GM12878 (cell line): Measurements from ENCODE around the gene ANXA9. TPM values are rescaled to one million over a fixed set of nuclear protein-coding genes. Genes with fewer than 3 reads are reported as not detected.

Source experiments
- ATAC-seq: fragments of 200-7000 bp; cut with Tn5 transposase; 3 replicates; pipeline ENCODE4 v1.9.1; 2020; ENCODE audit warnings: mild to moderate bottlenecking, moderate library complexity
- BruUV-seq: library from RNA; stranded (reverse); fragments of 400-500 nt; replicated peaks from 2 replicates; lab custom pipeline; 2021; lab: Mats Ljungman, UMichigan
- CTCF ChIA-PET: fragments of 300-600 bp; sonication (Branson Sonifier 250); formaldehyde crosslinking; extraction: SDS; loops from one replicate; lab custom pipeline; 2021; ENCODE audit warnings: inconsistent platforms; lab: Yijun Ruan, JAX
- POLR2A ChIA-PET: fragments of 350-600 bp; formaldehyde crosslinking; extraction: SDS; loops from one replicate; lab custom pipeline; 2021; ENCODE audit warnings: inconsistent platforms; lab: Charles Lee
- RAD21 ChIA-PET: fragments of 300-600 bp; sonication (Branson Sonifier 250); formaldehyde crosslinking; loops from one replicate; lab custom pipeline; 2023; ENCODE audit warnings: antibody characterized with exemption; ENCODE audit not compliant: unreplicated experiment; lab: Charles Lee
- SMC1A ChIA-PET: fragments of 300-600 bp; sonication (Branson Sonifier 250); formaldehyde crosslinking; loops from one replicate; lab custom pipeline; 2023; ENCODE audit not compliant: unreplicated experiment, uncharacterized antibody; lab: Charles Lee
- DNase-seq: peaks from one replicate; pipeline ENCODE4 v3.0.0-alpha.2; 2011; ENCODE audit warnings: low read depth, low spot score
- FAIRE-seq: peaks from 3 replicates; lab custom pipeline; 2011; peaks lifted over from hg19 to GRCh38; lab: Jason Lieb, UNC
- H2AFZ ChIP-seq: 2 replicates; pipeline ENCODE4 v1.6.0; 2011; ENCODE audit warnings: low read depth, low read length, control low read depth; ENCODE audit not compliant: control insufficient read depth
- H3K27ac ChIP-seq: 2 replicates; pipeline ENCODE4 v1.5.1; 2011; ENCODE audit warnings: control low read depth; ENCODE audit not compliant: control insufficient read depth, insufficient read depth
- H3K27me3 ChIP-seq, 2 experiments: replicated peaks in 1 of 2; 2 replicates each; pipeline versions ENCODE4 v1.6.0 to v1.6.1; 2011; ENCODE audit warnings: low read length in 1 of 2; ENCODE audit not compliant: control insufficient read depth in 2 of 2, insufficient read depth in 2 of 2
- H3K36me3 ChIP-seq, 2 experiments: 2 replicates each; pipeline ENCODE4 v1.5.1; 2011; ENCODE audit warnings: low read length in 1 of 2; ENCODE audit not compliant: control insufficient read depth in 2 of 2, insufficient read depth in 2 of 2
- H3K4me1 ChIP-seq: 2 replicates; pipeline ENCODE4 v1.6.1; 2011; ENCODE audit warnings: mild to moderate bottlenecking, low read length, moderate library complexity, mixed read lengths; ENCODE audit not compliant: control insufficient read depth, insufficient read depth
- H3K4me2 ChIP-seq: 2 replicates; pipeline ENCODE4 v1.6.0; 2011; ENCODE audit warnings: control low read depth; ENCODE audit not compliant: control insufficient read depth, insufficient read depth
- H3K4me3 ChIP-seq: fragments of 200-600 bp; sonication (generic); 2 replicates; pipeline ENCODE4 v1.5.1; 2016
- H3K79me2 ChIP-seq: 2 replicates; pipeline ENCODE4 v1.6.0; 2011; ENCODE audit warnings: low read length; ENCODE audit not compliant: control insufficient read depth, insufficient read depth
- H3K9ac ChIP-seq: 2 replicates; pipeline ENCODE4 v1.8.0; 2011; ENCODE audit warnings: low read length, control low read depth, mixed read lengths; ENCODE audit not compliant: control insufficient read depth, insufficient read depth
- H3K9me3 ChIP-seq: replicated peaks from 3 replicates; pipeline ENCODE4 v1.5.1; 2011; ENCODE audit warnings: mild to moderate bottlenecking, low read length; ENCODE audit not compliant: control insufficient read depth, insufficient read depth
- H4K20me1 ChIP-seq: 2 replicates; pipeline ENCODE4 v1.6.0; 2011; ENCODE audit not compliant: control insufficient read depth, insufficient read depth
- ETV6 ChIP-seq, 2 experiments: fragments of 450-650 bp in 1 of 2; IDR thresholded peaks in 1 of 2; conservative IDR thresholded peaks in 1 of 2; 2 replicates each; pipeline ENCODE4 v1.6.1; 2014; ENCODE audit warnings: antibody characterized with exemption in 1 of 2, borderline replicate concordance in 1 of 2, low read depth in 1 of 2, mild to moderate bottlenecking in 1 of 2, moderate library complexity in 1 of 2
- JUNB ChIP-seq: IDR thresholded peaks from 2 replicates; pipeline ENCODE4 v1.6.1; 2016; ENCODE audit warnings: antibody characterized with exemption, mild to moderate bottlenecking
- MEF2A ChIP-seq: IDR thresholded peaks from 2 replicates; pipeline ENCODE4 v1.6.1; 2011; ENCODE audit warnings: low read depth, mild to moderate bottlenecking, low read length, moderate library complexity; ENCODE audit not compliant: insufficient read depth
- NRF1 ChIP-seq: conservative IDR thresholded peaks from 2 replicates; pipeline ENCODE4 v1.6.1; 2011; ENCODE audit warnings: mild to moderate bottlenecking, low read depth, low read length, improper control_type of control experiment
- RELB ChIP-seq: fragments of 450-650 bp; IDR thresholded peaks from 2 replicates; pipeline ENCODE4 v1.6.1; 2017; ENCODE audit warnings: low read depth, mild to moderate bottlenecking, moderate library complexity
- RFX5 ChIP-seq: IDR thresholded peaks from 2 replicates; pipeline ENCODE4 v1.6.1; 2011; ENCODE audit warnings: low read depth, low read length, improper control_type of control experiment
- SMARCA5 ChIP-seq: fragments of 450-650 bp; IDR thresholded peaks from 2 replicates; pipeline ENCODE4 v1.6.1; 2017; ENCODE audit warnings: mild to moderate bottlenecking
- WGBS: methylation state at CpG from one replicate; pipeline ENCODE4 v1.1.6; 2016; ENCODE audit warnings: low lambda C conversion rate; ENCODE audit not compliant: insufficient replicate concordance, insufficient coverage; ENCODE audit errors: missing lambda C conversion rate; 5-methylcytosine and 5-hydroxymethylcytosine counted together
- in situ Hi-C: fragments of 300-500 bp; cut with MboI; formaldehyde crosslinking; loops from 9 replicates; pipeline ENCODE4 v1.14.3; 2018; ENCODE audit warnings: mixed read lengths
- intact Hi-C: fragments of 100-400 bp; cut with micrococcal nuclease; formaldehyde crosslinking; loops from one replicate; pipeline ENCODE4 v1.14.2; 2022; ENCODE audit not compliant: unreplicated experiment
- polyA plus RNA-seq, 11 experiments: library from polyadenylated mRNA; depleted of rRNA in 4 of 11; unstranded in 6 of 11; stranded (reverse) in 5 of 11; fragments of >200 nt; fragmentation: Nextera tagmentation in 4 of 11; fragmentation: Illumina TruSeq in 1 of 11; extraction: Ambion mirVana in 4 of 11; extraction: Trizol in 1 of 11; gene quantifications; 1 replicate in 1 of 11; 2 replicates in 10 of 11; pipeline versions ENCODE4 v1.2.1 to v1.2.3, GENCODE V29; 2011 to 2016; ENCODE audit warnings: inconsistent platforms in 2 of 11, missing spikeins in 2 of 11, low read depth in 1 of 11
- total RNA-seq, 4 experiments: library from RNA; depleted of rRNA in 3 of 4; stranded (reverse); fragments of >200 nt in 3 of 4; fragmentation: Illumina TruSeq in 1 of 4; extraction: Trizol in 1 of 4; gene quantifications; 2 replicates each; pipeline versions ENCODE4 v1.2.1 to v1.2.3, GENCODE V29; 2013 to 2021
- TF ChIP-seq, protein P1 (sequence below): fragments of 450-650 bp; IDR thresholded peaks from 2 replicates; pipeline ENCODE4 v1.6.1; 2018; ENCODE audit warnings: borderline replicate concordance, mild to moderate bottlenecking; ENCODE audit not compliant: partially characterized antibody
- TF ChIP-seq, protein P2 (sequence below): IDR thresholded peaks from 2 replicates; pipeline ENCODE4 v1.6.1; 2011; ENCODE audit warnings: low read depth, mild to moderate bottlenecking, low read length, moderate library complexity, borderline replicate concordance; ENCODE audit errors: extremely low read depth

Gene ANXA9
- total and polyA plus RNA-seq, 10 of the 15 experiments (the other 5 are each of a cell fraction or from before 2014, with no cell fraction given): 0.04 to 0.43 (median 0.18) TPM; not detected in 4

DNA sequence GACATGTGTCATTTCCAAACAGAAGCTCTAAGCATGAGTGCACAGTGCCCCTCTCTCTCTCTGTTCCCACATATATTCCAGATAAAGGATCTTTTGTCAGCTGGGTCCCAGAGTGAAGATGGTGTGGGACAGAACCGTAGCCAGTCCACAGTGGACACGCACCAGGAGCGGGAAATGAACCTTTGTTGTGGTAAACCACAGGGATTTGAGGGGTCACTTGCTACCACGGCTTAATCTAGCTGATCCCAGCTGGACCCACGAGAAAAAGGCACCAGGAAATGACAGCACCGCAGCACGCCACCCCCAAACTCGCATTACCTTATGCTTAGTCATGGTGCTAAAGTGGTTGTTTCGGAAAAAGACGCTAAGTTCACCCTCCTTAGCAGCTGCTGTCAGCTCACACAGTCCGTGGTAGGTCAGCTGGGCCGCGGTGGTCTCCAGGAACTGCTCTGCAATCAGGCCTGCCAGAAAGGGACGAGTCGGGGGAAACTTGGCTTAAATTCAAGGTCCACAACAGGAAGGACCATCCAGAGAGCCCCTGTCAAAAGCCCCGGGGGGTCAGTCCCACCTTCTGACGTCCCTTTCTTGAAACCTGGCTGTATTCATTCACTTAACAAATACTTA, 17.1 kb downstream of the ANXA9 start:
- no peak for FAIRE-seq
- Histone ChIP-seq H3K4me3 (no peak overlapping the region), H3K79me2 (no peaks in the 10 kb centered on the region; the same call in 1 of the 2 replicates), H3K9me3 (no peaks in the 10 kb centered on the region), H3K27me3 (no peaks in the 10 kb centered on the region), H4K20me1 (no peaks in the 10 kb centered on the region), H3K27ac (no peak overlapping the region), H3K4me1 (peaks cover 4% of the 10 kb centered on the region; the same call in 1 of the 2 replicates), H3K9ac (no peak overlapping the region), H3K36me3 (no peaks in the 10 kb centered on the region; a peak in 1 of 4 replicates), H3K4me2 (no peak overlapping the region), H2AFZ (no peak overlapping the region)
- ChIA-PET SMC1A (interaction anchor here (0.7 to 2.0 kb wide), 2 partner anchors 11 to 1062 kb away, joined by 3 to 5 read pairs; no protein-coding TSS in a partner anchor), POLR2A (no interaction called here), RAD21 (interaction anchor here (0.6 kb wide), 1 partner anchor 107 kb away, joined by 3 read pairs; no protein-coding TSS in a partner anchor), CTCF (interaction anchor here (0.7 to 16.2 kb wide), 5 partner anchors 18 to 158 kb away, joined by 3 to 252 read pairs (median 4); partner anchors contain the start of genes ANXA9, CERS2 and TNFAIP8L2)
- WGBS: 67% methylated on average over 17 of the region's 17 CpGs
- BruUV-seq: no TSS peak
- intact Hi-C loops: loop anchor here (10.0 kb wide), 1 partner anchor 744 kb away; the partner anchor contains the start of gene CA14
- no peak for DNase-seq
- ATAC-seq: no peak
- TF ChIP-seq JUNB: no peak
- in situ Hi-C loops: loop anchor here (5.0 kb wide), 1 partner anchor 742 kb away; the partner anchor contains the start of gene CA14

DNA sequence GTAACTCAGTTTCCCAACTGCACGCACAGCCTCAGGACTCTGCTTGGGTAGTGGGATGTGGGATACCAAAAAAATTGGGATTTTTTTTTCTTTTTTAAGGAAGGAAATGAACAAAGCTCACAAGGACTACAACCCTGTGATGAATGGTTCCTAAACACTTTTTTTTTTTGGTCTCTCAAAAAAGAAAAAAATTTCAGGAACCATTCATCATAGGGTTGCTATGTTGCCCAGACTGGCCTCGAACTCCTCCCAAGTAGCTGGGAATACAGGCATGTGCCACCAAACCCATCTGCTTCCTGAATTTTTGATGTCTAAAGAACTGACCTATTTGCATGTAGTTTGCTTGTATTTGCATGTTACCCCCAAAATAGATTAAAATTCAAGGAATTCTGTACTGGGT, 17.8 kb downstream of the ANXA9 start:
- FAIRE-seq: no peak
- ChIA-PET CTCF (interaction anchor here (0.7 to 16.2 kb wide), 5 partner anchors 19 to 157 kb away, joined by 3 to 252 read pairs (median 4); partner anchors contain the start of genes ANXA9, CERS2 and TNFAIP8L2), POLR2A (no interaction called here), RAD21 (no interaction called here), SMC1A (interaction anchor here (0.5 to 2.0 kb wide), 3 partner anchors 12 to 1063 kb away, joined by 3 to 5 read pairs (median 3); no protein-coding TSS in a partner anchor)
- 96% methylated on average over 2 of the region's 2 CpGs for WGBS
- intact Hi-C loops (loop anchor here (10.0 kb wide), 1 partner anchor 745 kb away; the partner anchor contains the start of gene CA14), in situ Hi-C loops (loop anchor here (5.0 kb wide), 1 partner anchor 743 kb away; the partner anchor contains the start of gene CA14)
- BruUV-seq: no TSS peak
- DNase-seq: no peak
- H4K20me1 ChIP-seq: no peaks in the 10 kb centered on the region
- no peaks in the 10 kb centered on the region for H3K9me3 ChIP-seq
- no peak overlapping the region for H3K27ac ChIP-seq
- no peak overlapping the region for H3K4me3 ChIP-seq
- H2AFZ ChIP-seq: no peak overlapping the region
- H3K4me1 ChIP-seq: peaks cover 4% of the 10 kb centered on the region; the same call in 1 of the 2 replicates
- H3K9ac ChIP-seq: no peak overlapping the region
- no peaks in the 10 kb centered on the region; a peak in 1 of 4 replicates for H3K36me3 ChIP-seq
- no peaks in the 10 kb centered on the region; the same call in 1 of the 2 replicates for H3K79me2 ChIP-seq
- no peak for ATAC-seq
- no peaks in the 10 kb centered on the region for H3K27me3 ChIP-seq
- no peak overlapping the region for H3K4me2 ChIP-seq
- TF ChIP-seq SMARCA5: no peak
- TF ChIP-seq, protein P1, sequence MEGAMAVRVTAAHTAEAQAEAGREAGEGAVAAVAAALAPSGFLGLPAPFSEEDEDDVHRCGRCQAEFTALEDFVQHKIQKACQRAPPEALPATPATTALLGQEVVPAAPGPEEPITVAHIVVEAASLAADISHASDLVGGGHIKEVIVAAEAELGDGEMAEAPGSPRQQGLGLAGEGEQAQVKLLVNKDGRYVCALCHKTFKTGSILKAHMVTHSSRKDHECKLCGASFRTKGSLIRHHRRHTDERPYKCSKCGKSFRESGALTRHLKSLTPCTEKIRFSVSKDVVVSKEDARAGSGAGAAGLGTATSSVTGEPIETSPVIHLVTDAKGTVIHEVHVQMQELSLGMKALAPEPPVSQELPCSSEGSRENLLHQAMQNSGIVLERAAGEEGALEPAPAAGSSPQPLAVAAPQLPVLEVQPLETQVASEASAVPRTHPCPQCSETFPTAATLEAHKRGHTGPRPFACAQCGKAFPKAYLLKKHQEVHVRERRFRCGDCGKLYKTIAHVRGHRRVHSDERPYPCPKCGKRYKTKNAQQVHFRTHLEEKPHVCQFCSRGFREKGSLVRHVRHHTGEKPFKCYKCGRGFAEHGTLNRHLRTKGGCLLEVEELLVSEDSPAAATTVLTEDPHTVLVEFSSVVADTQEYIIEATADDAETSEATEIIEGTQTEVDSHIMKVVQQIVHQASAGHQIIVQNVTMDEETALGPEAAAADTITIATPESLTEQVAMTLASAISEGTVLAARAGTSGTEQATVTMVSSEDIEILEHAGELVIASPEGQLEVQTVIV: no peak
- TF ChIP-seq RELB: no peak
- TF ChIP-seq MEF2A: no peak
- no peak for TF ChIP-seq RFX5
- TF ChIP-seq NRF1: no peak
- TF ChIP-seq, protein P2, sequence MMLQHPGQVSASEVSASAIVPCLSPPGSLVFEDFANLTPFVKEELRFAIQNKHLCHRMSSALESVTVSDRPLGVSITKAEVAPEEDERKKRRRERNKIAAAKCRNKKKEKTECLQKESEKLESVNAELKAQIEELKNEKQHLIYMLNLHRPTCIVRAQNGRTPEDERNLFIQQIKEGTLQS: no peak
- TF ChIP-seq JUNB: no peak
- TF ChIP-seq ETV6 (conservative IDR thresholded peaks at IDR 0.05 in 1 of 2, IDR thresholded peaks at IDR 0.05 in 1 of 2; ENCODE audit: borderline replicate concordance in 1 of 2, low read depth in 1 of 2): no peak
